Loucy (cell line): Measurements from ENCODE around the gene ELOVL1.

Experiments
- H2AFZ ChIP-seq: fragments of 200-600 bp; sonication (generic); 2 replicates; pipeline ENCODE4 v1.6.0; 2016; ENCODE audit warnings: antibody characterized with exemption, mild to moderate bottlenecking, low read length, moderate library complexity
- H3F3A ChIP-seq: fragments of 200-600 bp; 2 replicates; pipeline ENCODE4 v1.6.0; 2016; ENCODE audit warnings: antibody characterized with exemption, low read depth, mild to moderate bottlenecking
- H3K27me3 ChIP-seq: fragments of 200-600 bp; sonication (generic); 2 replicates; pipeline ENCODE4 v1.6.1; 2014; ENCODE audit warnings: low read length, mild to moderate bottlenecking; ENCODE audit not compliant: insufficient read depth, poor library complexity, severe bottlenecking
- H3K36me3 ChIP-seq: fragments of 200-600 bp; sonication (generic); 2 replicates; pipeline ENCODE4 v1.6.1; 2016; ENCODE audit warnings: low read length; ENCODE audit not compliant: insufficient read depth
- H3K4me1 ChIP-seq: fragments of 200-600 bp; sonication (generic); 2 replicates; pipeline ENCODE4 v1.5.1; 2014; ENCODE audit warnings: low read length, mild to moderate bottlenecking; ENCODE audit not compliant: insufficient read depth, poor library complexity, severe bottlenecking
- H3K4me2 ChIP-seq: fragments of 200-600 bp; sonication (generic); 2 replicates; pipeline ENCODE4 v1.6.0; 2014; ENCODE audit warnings: antibody characterized with exemption, low read length, low read depth, mild to moderate bottlenecking; ENCODE audit not compliant: poor library complexity, severe bottlenecking
- H3K4me3 ChIP-seq: fragments of 200-600 bp; sonication (generic); 2 replicates; pipeline ENCODE4 v1.5.1; 2014; ENCODE audit warnings: low read length, mild to moderate bottlenecking, mixed read lengths; ENCODE audit not compliant: poor library complexity, severe bottlenecking
- H3K79me2 ChIP-seq: fragments of 200-600 bp; sonication (generic); 2 replicates; pipeline ENCODE4 v1.6.1; 2014; ENCODE audit warnings: low read length; ENCODE audit not compliant: insufficient read depth
- H3K9ac ChIP-seq: fragments of 200-600 bp; sonication (generic); 2 replicates; pipeline ENCODE4 v1.6.0; 2014; ENCODE audit warnings: mild to moderate bottlenecking, low read depth, low read length, moderate library complexity; ENCODE audit not compliant: poor library complexity, severe bottlenecking
- H3K9me2 ChIP-seq: fragments of 200-600 bp; sonication (generic); replicated peaks from 2 replicates; pipeline ENCODE4 v1.6.1; 2016; ENCODE audit warnings: low read depth, low read length, mixed read lengths
- H3K9me3 ChIP-seq: fragments of 200-600 bp; sonication (generic); 2 replicates; pipeline ENCODE4 v1.6.1; 2014; ENCODE audit warnings: mild to moderate bottlenecking, antibody characterized with exemption, low read length, low read depth; ENCODE audit not compliant: insufficient read depth
- H4K20me1 ChIP-seq: fragments of 200-600 bp; sonication (generic); 2 replicates; pipeline ENCODE4 v1.6.0; 2014; ENCODE audit warnings: antibody characterized with exemption, low read length, mild to moderate bottlenecking; ENCODE audit not compliant: insufficient read depth, poor library complexity, severe bottlenecking
- CTCF ChIP-seq: fragments of 200-600 bp; sonication (generic); conservative IDR thresholded peaks from 2 replicates; pipeline ENCODE4 v1.5.1; 2014; ENCODE audit warnings: mild to moderate bottlenecking, antibody characterized with exemption, low read length
- EZH2phosphoT487 ChIP-seq: fragments of 200-600 bp; IDR thresholded peaks from 2 replicates; pipeline ENCODE4 v1.6.1; 2018; ENCODE audit warnings: antibody characterized with exemption, mild to moderate bottlenecking, moderate library complexity, borderline replicate concordance

The ELOVL1 gene

GRCh38 chr1:43358121-43358745, 9.6 kb downstream of the ELOVL1 start:
- Histone ChIP-seq H3K9me2 (no peaks in the 10 kb centered on the region), H3K4me1 (peaks cover 29% of the 10 kb centered on the region), H2AFZ (peak overlapping the region; percentile 97)

GRCh38 chr1:43357251-43357650, 10.6 kb downstream of the ELOVL1 start:
- Histone ChIP-seq H2AFZ (no peak overlapping the region), H4K20me1 (peaks cover 18% of the 10 kb centered on the region), H3K9ac (peak overlapping the region; percentile 97), H3K4me3 (no peak overlapping the region), H3K36me3 (peaks cover 24% of the 10 kb centered on the region), H3K4me1 (peaks cover 29% of the 10 kb centered on the region), H3F3A (peaks cover 3% of the 10 kb centered on the region; the same call in 1 of the 2 replicates), H3K4me2 (peak overlapping the region; percentile 74), H3K79me2 (peaks cover 34% of the 10 kb centered on the region), H3K9me2 (no peaks in the 10 kb centered on the region), H3K27me3 (no peaks in the 10 kb centered on the region), H3K9me3 (no peaks in the 10 kb centered on the region)
- TF ChIP-seq CTCF (no peak), EZH2phosphoT487 (no peak)

More at GRCh38 chr1:43358121-43358745, 9.6 kb downstream of the ELOVL1 start:
- H3K79me2 ChIP-seq, result peaks cover 37% of the 10 kb centered on the region
- H3K4me3 ChIP-seq, result peak overlapping the region; percentile 95
- TF ChIP-seq CTCF, result peak; percentile 66
- TF ChIP-seq EZH2phosphoT487, result no peak
- no peaks in the 10 kb centered on the region for H3K9me3 ChIP-seq
- no peaks in the 10 kb centered on the region for H3K27me3 ChIP-seq
- H3K36me3 ChIP-seq, result peaks cover 33% of the 10 kb centered on the region
- peaks cover 18% of the 10 kb centered on the region for H4K20me1 ChIP-seq
- peak overlapping the region; percentile 74 for H3K4me2 ChIP-seq
- peak overlapping the region; percentile 97 for H3K9ac ChIP-seq
- peaks cover 3% of the 10 kb centered on the region; the same call in 1 of the 2 replicates for H3F3A ChIP-seq

- H4K20me1 ChIP-seq, result peaks cover 2% of the 10 kb centered on the region
- H3K36me3 ChIP-seq, result peaks cover under 1% of the 10 kb centered on the region; the same call in 1 of the 2 replicates
- TF ChIP-seq EZH2phosphoT487 (no peak), CTCF (no peak)
- peaks cover 3% of the 10 kb centered on the region; the same call in 1 of the 2 replicates for H3F3A ChIP-seq
- no peak overlapping the region for H2AFZ ChIP-seq
- no peak overlapping the region for H3K9ac ChIP-seq
- H3K27me3 ChIP-seq, result no peaks in the 10 kb centered on the region
- H3K9me3 ChIP-seq, result no peaks in the 10 kb centered on the region
- H3K4me2 ChIP-seq, result no peak overlapping the region
- peaks cover 11% of the 10 kb centered on the region for H3K79me2 ChIP-seq
- H3K9me2 ChIP-seq, result no peaks in the 10 kb centered on the region
- H3K4me1 ChIP-seq, result peaks cover 9% of the 10 kb centered on the region
- H3K4me3 ChIP-seq, result no peak overlapping the region
Observed at GRCh38 chr1:43354936-43355335, 12.9 kb downstream of the ELOVL1 start.
